NB4 (cell line): ENCODE results near the gene PCSK5.

ENCODE experiments used
- CTCF ChIP-seq: IDR thresholded peaks from one replicate; pipeline ENCODE4 v1.5.1; 2012; ENCODE audit warnings: low read depth, low read length
- POLR2A ChIP-seq: IDR thresholded peaks from 2 replicates; pipeline ENCODE4 v1.6.1; 2011; ENCODE audit warnings: mild to moderate bottlenecking; ENCODE audit not compliant: insufficient read length; ENCODE audit errors: extremely low read depth

GRCh38 chr9:76086539-76086938 lies 196.1 kb downstream of the PCSK5 start:
- TF ChIP-seq POLR2A = no peak
- TF ChIP-seq CTCF = no peak
